Hematopoietic multipotent progenitor cell (in vitro differentiated cells): ENCODE measurements around the gene CAMK2B. TPM values are rescaled to one million over a fixed set of nuclear protein-coding genes. Genes with fewer than 3 reads are reported as not detected.

Source experiments
- DNase-seq, 3 donors: peaks; one replicate each; pipeline ENCODE4 v3.0.0-alpha.2; 2011 to 2015; ENCODE audit warnings: low read depth in 2 of 3, low spot score in 2 of 3
- total RNA-seq: library from RNA; depleted of rRNA; stranded (reverse); fragments of >200 nt; gene quantifications from one replicate; pipeline ENCODE4 v1.2.3, GENCODE V29; 2012

The CAMK2B gene
- total RNA-seq, 1 donor: under 0.01 TPM

- no peak for DNase-seq
These were observed 15.1 kb downstream of the CAMK2B start for GRCh38 chr7:44310221-44310848.

- peak in 2 of 3 donors; percentile 45 to 54 for DNase-seq
These were observed 15.9 kb downstream of the CAMK2B start for GRCh38 chr7:44309271-44310091.

- DNase-seq: no peak
These were observed 16.7 kb downstream of the CAMK2B start for GRCh38 chr7:44308596-44309270.

- DNase-seq: no peak
These were observed 17.3 kb downstream of the CAMK2B start for GRCh38 chr7:44307905-44308595.

- peak in 2 of 3 donors; percentile 42 to 53 for DNase-seq
These were observed 18.0 kb downstream of the CAMK2B start for GRCh38 chr7:44307301-44307900.

- no peak for DNase-seq
These were observed 18.8 kb downstream of the CAMK2B start for GRCh38 chr7:44306606-44307005.

- no peak for DNase-seq
These were observed 19.6 kb downstream of the CAMK2B start for GRCh38 chr7:44305564-44306507.

GRCh38 chr7:44294325-44295069, 30.9 kb downstream of the CAMK2B start:
- no peak for DNase-seq

GRCh38 chr7:44293561-44294324, 31.7 kb downstream of the CAMK2B start:
- no peak for DNase-seq

GRCh38 chr7:44292876-44293560, 32.4 kb downstream of the CAMK2B start:
- DNase-seq: no peak

- no peak for DNase-seq
These were observed 33.0 kb downstream of the CAMK2B start for GRCh38 chr7:44292420-44292817.

- no peak for DNase-seq
These were observed 33.5 kb downstream of the CAMK2B start for GRCh38 chr7:44291733-44292419.

- peak in 2 of 3 donors; percentile 59 to 73 for DNase-seq
These were observed 34.2 kb downstream of the CAMK2B start for GRCh38 chr7:44291066-44291732.

GRCh38 chr7:44290252-44290620, 35.2 kb downstream of the CAMK2B start:
- DNase-seq: no peak

- DNase-seq: no peak
These were observed 35.8 kb downstream of the CAMK2B start for GRCh38 chr7:44289341-44290251.
